Small intestine (tissue), 7 donors: ENCODE data around the gene NT5C2. TPM values are rescaled to one million over a fixed set of nuclear protein-coding genes. Genes with fewer than 3 reads are reported as not detected.

Source experiments
- DNase-seq, 2 donors: peaks; one replicate each; pipeline versions ENCODE4 v3.0.0 to v3.0.0-alpha.2; 2013
- FAIRE-seq: peaks from 2 replicates; lab custom pipeline; 2012; peaks lifted over from hg19 to GRCh38; lab: Jason Lieb, UNC
- H3K27ac ChIP-seq, 3 donors: one replicate each; pipeline ENCODE4 v1.5.1; 2013; ENCODE audit warnings: low read length in 2 of 3, mild to moderate bottlenecking in 2 of 3, control low read depth in 1 of 3, inconsistent platforms in 1 of 3, low read depth in 1 of 3, moderate library complexity in 1 of 3
- H3K27me3 ChIP-seq, 3 donors: one replicate each; pipeline ENCODE4 v1.6.1; 2013; ENCODE audit warnings: low read length in 3 of 3, inconsistent platforms in 1 of 3; ENCODE audit not compliant: control insufficient read depth in 3 of 3, insufficient read depth in 3 of 3
- H3K36me3 ChIP-seq, 3 donors: one replicate each; pipeline ENCODE4 v1.6.1; 2013; ENCODE audit warnings: low read length in 3 of 3, inconsistent platforms in 1 of 3, low read depth in 1 of 3, mild to moderate bottlenecking in 1 of 3, moderate library complexity in 1 of 3; ENCODE audit not compliant: control insufficient read depth in 3 of 3, insufficient read depth in 2 of 3
- H3K4me1 ChIP-seq, 3 donors: one replicate each; pipeline ENCODE4 v1.6.1; 2013; ENCODE audit warnings: low read length in 2 of 3, inconsistent platforms in 1 of 3, low read depth in 1 of 3, mild to moderate bottlenecking in 1 of 3, moderate library complexity in 1 of 3; ENCODE audit not compliant: control insufficient read depth in 3 of 3, insufficient read depth in 2 of 3
- H3K4me3 ChIP-seq, 3 donors: one replicate each; pipeline ENCODE4 v1.5.1; 2013; ENCODE audit warnings: low read length in 3 of 3, control low read depth in 1 of 3, inconsistent platforms in 1 of 3, low read depth in 1 of 3, mild to moderate bottlenecking in 1 of 3, moderate library complexity in 1 of 3
- H3K9me3 ChIP-seq, 2 donors: one replicate each; pipeline ENCODE4 v1.6.1; 2013; ENCODE audit warnings: low read depth in 1 of 2, low read length in 1 of 2; ENCODE audit not compliant: control insufficient read depth in 2 of 2, insufficient read depth in 1 of 2
- WGBS, 3 donors: extraction: QIAGEN DNeasy Blood & Tissue Kit; methylation state at CpG; one replicate each; pipeline ENCODE4 v1.1.7; 2013; 5-methylcytosine and 5-hydroxymethylcytosine counted together
- polyA plus RNA-seq, 4 donors: library from polyadenylated mRNA; stranded (reverse) in 3 of 4; unstranded in 1 of 4; fragments of 200-250 nt in 3 of 4; fragments of 120-200 nt in 1 of 4; gene quantifications; one replicate each; pipeline versions ENCODE4 v1.2.1 to v1.2.3, GENCODE V29; 2013
- donor health status: healthy with polysubstance abuse.
- donor health status: control.
- donor health status: control.
- donor health status: Bipolar disorder and iron deficiency.
- donor health status: healthy.

NT5C2 gene
- polyA plus RNA-seq, 4 donors = 15.7 to 61.3 (median 20.4) TPM

DNA sequence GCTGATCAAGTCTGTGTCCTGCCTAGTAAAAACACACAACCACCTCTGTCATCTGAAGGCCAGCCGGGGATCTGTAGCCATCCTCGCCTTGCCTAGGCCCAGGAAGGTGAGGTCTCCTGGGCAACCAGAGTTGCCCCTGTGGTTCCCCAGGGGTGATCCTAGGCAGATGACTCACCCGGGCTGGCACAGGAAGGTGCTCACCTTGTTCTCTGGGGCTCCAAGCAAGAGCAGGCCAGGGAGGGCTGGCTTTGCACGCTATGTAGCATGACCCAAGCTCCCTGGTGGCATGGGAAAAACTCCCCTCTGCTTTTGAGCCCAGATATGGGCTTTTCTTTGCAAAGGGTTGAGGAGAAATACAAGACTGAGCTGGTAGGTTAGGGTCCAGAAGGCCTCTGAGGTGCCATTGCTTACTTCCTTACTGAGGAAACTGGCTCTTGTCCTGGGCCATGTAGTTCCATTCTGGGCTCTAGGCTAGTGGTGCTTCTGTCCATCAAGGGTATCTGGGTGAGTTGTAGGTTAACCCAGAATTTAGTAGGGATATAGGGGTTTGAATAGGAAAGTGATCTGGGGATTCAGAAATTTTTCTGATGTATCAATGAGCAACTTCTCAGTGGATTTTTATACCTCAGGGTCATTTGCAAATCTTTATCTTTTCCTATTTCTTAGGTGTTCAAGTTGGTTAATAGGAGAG is 112.0 kb downstream of the NT5C2 start:
- Histone ChIP-seq H3K4me1 (no peaks in the 10 kb centered on the region), H3K4me3 (no peak overlapping the region), H3K27me3 (no peaks in the 10 kb centered on the region), H3K36me3 (peaks cover 8 to 59% (median 11%) of the 10 kb centered on the region in 3 donors), H3K9me3 (no peaks in the 10 kb centered on the region), H3K27ac (no peak overlapping the region)
- no peak for DNase-seq
- no peak for FAIRE-seq
- WGBS, 3 donors = 85 to 91% (median 89%) methylated on average over 4 of the region's 4 CpGs

DNA sequence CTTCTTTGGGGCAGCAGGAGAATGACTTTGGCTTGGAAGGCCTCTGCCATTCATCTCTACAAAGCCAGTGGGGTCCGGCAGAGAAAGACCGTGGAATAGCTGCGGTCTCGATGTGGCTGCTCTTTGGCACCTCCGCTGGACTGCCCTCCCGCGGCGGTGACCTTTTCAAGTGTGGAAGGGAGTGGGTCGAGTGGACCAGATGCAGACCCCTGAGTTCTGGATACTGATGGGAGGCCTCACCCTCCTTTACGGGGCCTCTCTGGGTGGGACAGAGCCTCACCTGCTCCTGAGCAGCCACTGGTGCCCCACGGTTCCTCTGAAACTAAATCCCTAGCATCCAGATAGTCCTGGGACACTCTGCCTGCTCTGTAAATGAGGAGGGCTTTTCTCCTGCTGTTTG is 113.1 kb downstream of the NT5C2 start:
- Histone ChIP-seq H3K27ac (no peak overlapping the region), H3K4me1 (no peaks in the 10 kb centered on the region), H3K36me3 (peaks cover 2 to 61% (median 6%) of the 10 kb centered on the region in 3 donors), H3K27me3 (no peaks in the 10 kb centered on the region), H3K9me3 (no peaks in the 10 kb centered on the region), H3K4me3 (no peak overlapping the region)
- 88 to 92% (median 89%) methylated on average over 10 to 11 of the region's 11 CpGs for whole genome bisulfite sequencing, 3 donors
- DNase-seq = no peak
- no peak for FAIRE-seq

DNA sequence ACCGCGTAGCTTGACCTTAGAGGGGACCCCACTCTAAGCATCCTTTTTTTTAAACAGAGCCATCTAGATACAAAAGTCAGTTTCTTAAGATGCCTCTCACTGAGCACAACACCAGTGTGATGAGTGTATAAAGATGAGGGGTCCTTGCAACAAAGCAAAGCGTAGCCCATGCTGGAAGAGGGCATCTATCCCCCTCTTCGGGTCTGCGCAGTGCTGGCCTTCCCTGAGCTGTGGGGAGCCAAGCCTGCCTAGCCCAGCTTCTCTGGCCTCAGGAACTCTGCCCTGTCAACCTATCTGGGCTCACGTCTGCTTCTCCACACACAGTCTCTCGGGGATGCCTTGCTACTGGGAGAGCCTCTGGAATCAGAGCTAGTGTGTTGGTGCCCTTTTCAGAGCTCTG is 114.0 kb downstream of the NT5C2 start:
- no peak overlapping the region for H3K4me3 ChIP-seq
- H3K4me1 ChIP-seq = no peaks in the 10 kb centered on the region
- WGBS, 3 donors = 93 to 97% (median 94%) methylated on average over 7 of the region's 7 CpGs
- FAIRE-seq = no peak
- no peaks in the 10 kb centered on the region for H3K9me3 ChIP-seq
- H3K27me3 ChIP-seq = no peaks in the 10 kb centered on the region
- peaks cover 2 to 62% (median 6%) of the 10 kb centered on the region in 3 donors for H3K36me3 ChIP-seq
- no peak overlapping the region for H3K27ac ChIP-seq
- no peak for DNase-seq

GRCh38 chr10:103078676-103079075 is 114.4 kb downstream of the NT5C2 start:
- H3K4me3 ChIP-seq = no peak overlapping the region

GRCh38 chr10:103078309-103078615 is 114.8 kb downstream of the NT5C2 start:
- Histone ChIP-seq H3K36me3 (peaks cover 2 to 56% (median 6%) of the 10 kb centered on the region in 3 donors), H3K27ac (no peak overlapping the region), H3K27me3 (no peaks in the 10 kb centered on the region), H3K4me3 (no peak overlapping the region), H3K4me1 (no peaks in the 10 kb centered on the region), H3K9me3 (no peaks in the 10 kb centered on the region)
- 90 to 95% (median 92%) methylated on average over 3 of the region's 3 CpGs for WGBS, 3 donors
- FAIRE-seq (no peak), DNase-seq (no peak)

More at GRCh38 chr10:103078676-103079075, 114.4 kb downstream of the NT5C2 start:
- WGBS, 3 donors = 95 to 99% (median 95%) methylated on average over 14 of the region's 14 CpGs
- Histone ChIP-seq H3K27me3 (no peaks in the 10 kb centered on the region), H3K9me3 (no peaks in the 10 kb centered on the region), H3K4me1 (no peaks in the 10 kb centered on the region), H3K36me3 (peaks cover 2 to 60% (median 6%) of the 10 kb centered on the region in 3 donors), H3K27ac (no peak overlapping the region)
- DNase-seq (no peak), FAIRE-seq (no peak)

DNA sequence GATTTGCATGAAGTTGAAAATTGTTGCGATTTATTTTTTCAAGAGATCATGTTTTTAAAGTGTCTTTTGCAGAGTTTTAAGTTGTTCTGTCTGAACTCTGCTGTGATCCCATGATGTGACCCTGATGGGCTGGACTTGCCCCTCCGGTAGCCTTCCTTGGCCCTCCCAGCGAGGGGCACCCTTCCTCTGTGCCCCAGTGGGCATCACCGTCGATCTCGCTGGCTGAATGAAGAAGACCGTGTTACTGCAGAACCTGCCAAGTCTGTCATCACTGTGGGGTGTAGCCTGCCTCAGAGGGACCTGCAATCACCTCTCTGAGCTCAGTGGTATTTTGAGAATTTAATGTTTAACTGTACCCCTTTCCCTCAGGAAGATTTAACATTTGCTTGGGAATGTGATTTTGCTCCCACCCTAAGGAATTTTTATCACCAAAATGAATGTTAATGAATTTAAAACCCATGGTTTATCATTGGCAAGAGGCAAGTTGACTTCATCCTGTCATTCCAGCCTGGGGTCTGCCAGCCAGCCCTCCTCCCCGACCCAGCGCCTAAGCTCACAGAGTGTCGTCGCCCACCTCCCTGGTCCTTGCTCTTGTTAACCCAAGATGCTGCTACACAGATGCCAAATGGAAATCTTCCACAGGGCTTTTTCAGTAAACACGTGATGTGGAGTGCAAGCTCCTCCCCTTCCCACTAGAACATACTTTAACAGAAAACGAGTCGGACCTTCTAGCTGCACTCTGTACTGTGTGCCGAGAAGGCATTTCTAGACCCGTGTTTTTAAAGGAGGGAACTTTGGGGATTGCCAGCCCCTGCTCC is 115.4 kb downstream of the NT5C2 start:
- no peak overlapping the region for H3K4me3 ChIP-seq
- no peak for DNase-seq
- no peaks in the 10 kb centered on the region for H3K4me1 ChIP-seq
- no peaks in the 10 kb centered on the region for H3K27me3 ChIP-seq
- peaks cover 2 to 58% (median 6%) of the 10 kb centered on the region in 3 donors for H3K36me3 ChIP-seq
- no peak overlapping the region for H3K27ac ChIP-seq
- WGBS, 3 donors = 77 to 88% (median 85%) methylated on average over 16 of the region's 16 CpGs
- no peak for FAIRE-seq
- H3K9me3 ChIP-seq = no peaks in the 10 kb centered on the region

GRCh38 chr10:103077020-103077419 is 116.1 kb downstream of the NT5C2 start:
- Histone ChIP-seq H3K9me3 (no peaks in the 10 kb centered on the region), H3K27ac (no peak overlapping the region), H3K4me1 (no peaks in the 10 kb centered on the region), H3K27me3 (no peaks in the 10 kb centered on the region), H3K4me3 (no peak overlapping the region), H3K36me3 (peaks cover 2 to 59% (median 6%) of the 10 kb centered on the region in 3 donors)
- WGBS, 3 donors = 96 to 98% (median 96%) methylated on average over 21 of the region's 21 CpGs
- FAIRE-seq (no peak), DNase-seq (no peak)

GRCh38 chr10:103072891-103073290 is 120.2 kb downstream of the NT5C2 start:
- H3K36me3 ChIP-seq = peaks cover 0 to 63% (median 8%) of the 10 kb centered on the region in 3 donors
- 95 to 98% (median 98%) methylated on average over 8 of the region's 8 CpGs for WGBS, 3 donors
- no peak for FAIRE-seq

More at GRCh38 chr10:103072891-103073290, 120.2 kb downstream of the NT5C2 start:
- H3K9me3 ChIP-seq = no peaks in the 10 kb centered on the region
- no peak overlapping the region for H3K4me3 ChIP-seq
- no peak overlapping the region for H3K27ac ChIP-seq
- no peaks in the 10 kb centered on the region for H3K27me3 ChIP-seq
- no peaks in the 10 kb centered on the region for H3K4me1 ChIP-seq
- no peak for DNase-seq
